ENCODE results near the gene HERPUD2.

The HERPUD2 gene

GRCh38 chr7:35722054-35722849 is 27.3 kb upstream of the HERPUD2 start:
- no peak overlapping the region for H3K4me3 ChIP-seq (ENCODE audit: low read length)
- no peak for TF ChIP-seq CTCF (conservative IDR thresholded peaks at IDR 0.05; ENCODE audit: low read depth, low read length)
- DNase-seq (ENCODE audit: low read depth): no peak

DNA sequence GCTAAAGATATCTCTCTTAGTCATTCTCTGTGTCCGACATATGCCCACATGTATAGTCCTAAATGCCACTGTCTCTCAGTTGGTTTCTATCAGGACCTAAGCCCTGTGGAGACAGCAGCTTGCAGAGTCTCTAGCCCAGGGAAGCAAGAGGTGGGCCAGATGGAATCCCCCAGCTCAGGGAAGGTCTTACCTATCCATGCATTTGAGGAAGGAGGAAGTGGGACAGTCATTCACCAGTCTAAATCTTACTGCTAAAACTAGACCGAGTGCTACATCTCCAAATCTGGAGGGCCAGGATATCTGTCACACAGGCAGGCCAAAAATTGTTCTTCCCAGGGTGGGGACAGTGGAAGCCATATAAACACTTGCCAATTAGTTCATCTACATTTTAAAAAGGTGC is 26.4 kb upstream of the HERPUD2 start:
- no peak overlapping the region for H3K4me3 ChIP-seq (ENCODE audit: low read length)
- TF ChIP-seq CTCF (conservative IDR thresholded peaks at IDR 0.05; ENCODE audit: low read depth, low read length): no peak
- no peak for DNase-seq (ENCODE audit: low read depth)

- no peak overlapping the region for H3K4me3 ChIP-seq (ENCODE audit: low read length)
- TF ChIP-seq CTCF (conservative IDR thresholded peaks at IDR 0.05; ENCODE audit: low read depth, low read length): no peak
- DNase-seq (ENCODE audit: low read depth): no peak
Measured at GRCh38 chr7:35720849-35721248, 25.9 kb upstream of the HERPUD2 start.

GRCh38 chr7:35720032-35720431 is 25.1 kb upstream of the HERPUD2 start:
- H3K4me3 ChIP-seq (ENCODE audit: low read length): no peak overlapping the region
- no peak for TF ChIP-seq CTCF (conservative IDR thresholded peaks at IDR 0.05; ENCODE audit: low read depth, low read length)
- DNase-seq (ENCODE audit: low read depth): no peak

DNA sequence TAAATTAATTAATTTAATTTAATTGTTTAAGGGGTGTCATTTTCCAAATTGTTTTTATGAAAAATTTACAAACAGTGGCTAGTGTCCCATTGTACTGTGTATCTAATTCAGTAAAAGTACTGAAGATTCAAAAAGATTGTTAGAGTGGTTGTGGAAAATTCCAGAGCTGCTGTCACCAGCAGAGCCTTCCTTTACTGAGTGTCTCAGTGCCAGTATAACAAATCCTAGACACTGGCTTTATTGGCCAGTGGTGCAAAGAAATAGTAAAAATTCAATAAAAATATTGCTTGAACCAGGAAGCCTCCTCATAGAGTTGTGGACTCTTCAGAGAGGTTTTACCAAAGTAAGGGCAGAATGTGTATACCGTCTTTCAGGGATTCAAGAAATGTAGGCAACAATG is 23.1 kb upstream of the HERPUD2 start:
- no peak for TF ChIP-seq CTCF (conservative IDR thresholded peaks at IDR 0.05; ENCODE audit: low read depth, low read length)
- DNase-seq (ENCODE audit: low read depth): no peak
- no peak overlapping the region for H3K4me3 ChIP-seq (ENCODE audit: low read length)

GRCh38 chr7:35717516-35717915 is 22.6 kb upstream of the HERPUD2 start:
- no peak for DNase-seq (ENCODE audit: low read depth)
- no peak overlapping the region for H3K4me3 ChIP-seq (ENCODE audit: low read length)
- no peak for TF ChIP-seq CTCF (conservative IDR thresholded peaks at IDR 0.05; ENCODE audit: low read depth, low read length)

DNA sequence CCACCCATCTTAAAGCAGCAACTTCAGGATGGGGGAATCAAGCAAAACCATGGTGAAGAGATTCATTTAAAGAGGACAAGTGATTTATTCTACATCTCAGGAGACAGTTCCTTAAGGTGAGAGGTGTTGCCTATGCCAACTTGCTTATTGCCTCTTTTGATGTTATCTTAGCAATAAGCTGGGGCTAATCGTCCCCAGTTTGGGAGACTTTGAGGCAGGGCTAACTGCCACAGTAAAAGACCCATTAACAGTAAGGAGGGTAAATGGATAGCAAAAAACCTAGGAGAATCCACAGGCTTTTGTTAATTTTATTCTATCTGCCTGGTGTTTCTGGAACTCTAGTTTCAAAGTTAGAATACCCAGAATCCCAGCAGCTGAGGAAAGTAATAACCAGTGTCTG is 22.1 kb upstream of the HERPUD2 start:
- no peak for TF ChIP-seq CTCF (conservative IDR thresholded peaks at IDR 0.05; ENCODE audit: low read depth, low read length)
- no peak for DNase-seq (ENCODE audit: low read depth)
- no peak overlapping the region for H3K4me3 ChIP-seq (ENCODE audit: low read length)

Data from retinal pigment epithelial cell (primary cell).